ENCODE results near the gene SLC41A2.
"Not testable (repeated sequence)": the region's sequence is repeated elsewhere in the genome, so short reads cannot be mapped to it uniquely, and the experiment has no call there.

Gene SLC41A2

GRCh38 chr12:104956870-104957718, 996 bp downstream of the SLC41A2 start:
- TF ChIP-seq CTCF (IDR thresholded peaks at IDR 0.05; ENCODE audit: insufficient read depth, low read depth, low read length, missing control alignments), result no peak
- no peak for DNase-seq (ENCODE audit: low read depth)
- no peak overlapping the region for H3K4me3 ChIP-seq (ENCODE audit: low read length)

GRCh38 chr12:104955703-104956102, 2.4 kb downstream of the SLC41A2 start:
- no peak for DNase-seq (ENCODE audit: low read depth)
- no peak for TF ChIP-seq CTCF (IDR thresholded peaks at IDR 0.05; ENCODE audit: insufficient read depth, low read depth, low read length, missing control alignments)
- no peak overlapping the region for H3K4me3 ChIP-seq (ENCODE audit: low read length)

GRCh38 chr12:104953323-104953722, 4.8 kb downstream of the SLC41A2 start:
- TF ChIP-seq CTCF (IDR thresholded peaks at IDR 0.05; ENCODE audit: insufficient read depth, low read depth, low read length, missing control alignments), result no peak
- no peak for DNase-seq (ENCODE audit: low read depth)
- H3K4me3 ChIP-seq (ENCODE audit: low read length), result no peak overlapping the region

GRCh38 chr12:104952816-104953215, 5.3 kb downstream of the SLC41A2 start:
- no peak overlapping the region for H3K4me3 ChIP-seq (ENCODE audit: low read length)
- no peak for DNase-seq (ENCODE audit: low read depth)
- no peak for TF ChIP-seq CTCF (IDR thresholded peaks at IDR 0.05; ENCODE audit: insufficient read depth, low read depth, low read length, missing control alignments)

GRCh38 chr12:104951759-104952509, 6.2 kb downstream of the SLC41A2 start:
- no peak overlapping the region for H3K4me3 ChIP-seq (ENCODE audit: low read length)
- TF ChIP-seq CTCF (IDR thresholded peaks at IDR 0.05; ENCODE audit: insufficient read depth, low read depth, low read length, missing control alignments), result no peak
- no peak for DNase-seq (ENCODE audit: low read depth)

GRCh38 chr12:104948716-104949115, 9.4 kb downstream of the SLC41A2 start:
- H3K4me3 ChIP-seq (ENCODE audit: low read length); DNase-seq (ENCODE audit: low read depth): not testable (repeated sequence)

GRCh38 chr12:104944252-104944651, 13.8 kb downstream of the SLC41A2 start:
- peak; percentile 75 for DNase-seq (ENCODE audit: low read depth)
- no peak overlapping the region for H3K4me3 ChIP-seq (ENCODE audit: low read length)
- TF ChIP-seq CTCF (IDR thresholded peaks at IDR 0.05; ENCODE audit: insufficient read depth, low read depth, low read length, missing control alignments), result no peak

- H3K4me3 ChIP-seq (ENCODE audit: low read length); DNase-seq (ENCODE audit: low read depth): not testable (repeated sequence)
These were observed 14.7 kb downstream of the SLC41A2 start for GRCh38 chr12:104943401-104943800.

Measured in epithelial cell of esophagus (primary cell).